ENCODE data around the gene MOB4.
"Not testable (repeated sequence)": the region's sequence is repeated elsewhere in the genome, so short reads cannot be mapped to it uniquely, and the experiment has no call there.

MOB4 gene

GRCh38 chr2:197515739-197516392 lies at the start of gene MOB4:
Gene MOB4, plus strand, starts transcription at chr2:197516066. Its CDS starts 21 bp downstream, at chr2:197516087.
- in situ Hi-C loops (cut with HindIII; ENCODE audit: low sequenced_read_pairs) = no loop called here

GRCh38 chr2:197472166-197472565 lies 43.7 kb upstream of the MOB4 start:
- in situ Hi-C loops (cut with HindIII; ENCODE audit: low sequenced_read_pairs) = no loop called here

GRCh38 chr2:197477797-197478196 lies 38.1 kb upstream of the MOB4 start:
- in situ Hi-C loops (cut with HindIII; ENCODE audit: low sequenced_read_pairs) = loop anchor here (5.0 kb wide), 1 partner anchor 70 kb away; no protein-coding TSS in a partner anchor

GRCh38 chr2:197480165-197481036 lies 35.5 kb upstream of the MOB4 start:
- in situ Hi-C loops (cut with HindIII; ENCODE audit: low sequenced_read_pairs) = no loop called here

- in situ Hi-C loops (cut with HindIII; ENCODE audit: low sequenced_read_pairs) = not testable (repeated sequence)
Observed at GRCh38 chr2:197484248-197484647, 31.6 kb upstream of the MOB4 start.

GRCh38 chr2:197486175-197486574 lies 29.7 kb upstream of the MOB4 start:
- in situ Hi-C loops (cut with HindIII; ENCODE audit: low sequenced_read_pairs) = no loop called here

- in situ Hi-C loops (cut with HindIII; ENCODE audit: low sequenced_read_pairs) = no loop called here
Observed at GRCh38 chr2:197487385-197487784, 28.5 kb upstream of the MOB4 start.

- in situ Hi-C loops (cut with HindIII; ENCODE audit: low sequenced_read_pairs) = no loop called here
Observed at GRCh38 chr2:197495433-197496134, 20.3 kb upstream of the MOB4 start.

DNA sequence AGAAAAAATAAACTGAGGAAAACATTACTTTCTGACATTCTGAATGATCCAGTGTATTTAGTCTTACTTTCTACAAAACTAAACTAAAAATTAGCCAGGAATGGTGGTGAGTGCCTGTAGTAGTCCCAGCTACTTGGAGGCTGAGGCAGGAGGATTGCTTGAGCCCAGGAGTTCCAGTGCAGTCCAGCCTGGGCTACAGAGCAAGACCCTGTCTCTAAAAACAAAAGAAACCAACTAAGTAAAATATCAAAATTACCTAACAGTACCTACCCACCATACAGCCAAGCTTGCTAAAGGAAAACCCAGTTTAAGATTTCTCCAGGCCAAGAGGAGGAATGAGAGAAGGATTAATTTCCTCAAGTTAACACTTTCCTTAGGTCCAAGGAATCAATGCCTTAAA lies 19.2 kb upstream of the MOB4 start:
- in situ Hi-C loops (cut with HindIII; ENCODE audit: low sequenced_read_pairs) = no loop called here

DNA sequence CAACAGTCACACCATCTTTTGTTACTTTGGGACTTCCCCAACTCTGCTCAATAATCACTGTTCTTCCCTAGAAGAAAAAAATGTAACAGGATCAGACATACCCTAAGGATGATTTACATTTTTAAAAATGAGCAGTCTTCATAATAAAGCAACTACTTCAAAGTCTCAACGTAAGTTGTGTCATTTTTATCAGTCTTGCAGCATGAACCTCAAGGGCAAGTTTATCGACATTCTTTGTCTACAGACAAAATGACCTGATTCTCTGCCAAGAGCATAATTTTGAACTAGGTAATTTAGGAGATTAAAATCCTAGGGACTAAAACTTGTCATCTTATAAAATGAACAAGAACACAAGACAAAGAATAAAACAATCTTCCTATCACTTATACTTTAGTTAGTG lies 18.5 kb upstream of the MOB4 start:
- in situ Hi-C loops (cut with HindIII; ENCODE audit: low sequenced_read_pairs) = no loop called here

GRCh38 chr2:197498235-197498936 lies 17.5 kb upstream of the MOB4 start:
- in situ Hi-C loops (cut with HindIII; ENCODE audit: low sequenced_read_pairs) = no loop called here

DNA sequence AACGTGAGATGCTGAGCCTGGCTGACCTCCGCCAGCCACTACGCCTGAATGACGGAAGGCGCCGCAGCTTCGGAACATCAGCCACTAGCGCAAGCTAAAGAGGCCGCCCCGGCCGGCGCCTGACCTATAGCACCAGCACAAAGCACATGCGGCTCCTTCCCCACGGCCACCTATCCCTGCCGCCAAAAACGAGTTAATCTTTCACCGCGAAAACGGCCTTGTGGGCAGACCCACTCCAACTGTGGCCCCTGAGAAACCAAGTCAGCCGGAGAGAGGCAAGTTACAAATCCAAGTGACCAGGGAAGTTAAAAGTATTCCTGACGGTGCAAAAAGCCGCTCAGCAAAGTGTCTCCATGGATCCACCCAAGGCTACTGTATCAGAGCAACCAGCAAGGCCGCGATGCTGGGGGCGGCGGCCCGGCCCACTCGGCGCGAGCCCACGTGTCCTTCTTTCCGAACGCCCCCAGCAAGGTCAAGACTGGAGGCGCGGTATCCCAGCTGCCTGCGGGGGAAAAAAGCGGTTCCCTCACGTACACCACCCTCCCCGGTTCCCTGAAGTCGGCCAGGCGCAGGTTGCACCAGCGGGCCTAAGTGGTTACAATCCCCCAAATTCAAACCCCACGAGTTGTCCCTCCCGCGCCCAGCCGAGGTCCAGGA lies 16.8 kb upstream of the MOB4 start:
- in situ Hi-C loops (cut with HindIII; ENCODE audit: low sequenced_read_pairs) = no loop called here

- in situ Hi-C loops (cut with HindIII; ENCODE audit: low sequenced_read_pairs) = no loop called here
Observed at GRCh38 chr2:197499594-197500502, 16.0 kb upstream of the MOB4 start, which contains the start of the genes HSPD1 and HSPE1. Gene HSPD1, minus strand, starts transcription at chr2:197499840. Its CDS starts 992 bp downstream, at chr2:197498848. Gene HSPE1, plus strand, starts transcription at chr2:197500379. Its CDS starts 58 bp downstream, at chr2:197500437.

DNA sequence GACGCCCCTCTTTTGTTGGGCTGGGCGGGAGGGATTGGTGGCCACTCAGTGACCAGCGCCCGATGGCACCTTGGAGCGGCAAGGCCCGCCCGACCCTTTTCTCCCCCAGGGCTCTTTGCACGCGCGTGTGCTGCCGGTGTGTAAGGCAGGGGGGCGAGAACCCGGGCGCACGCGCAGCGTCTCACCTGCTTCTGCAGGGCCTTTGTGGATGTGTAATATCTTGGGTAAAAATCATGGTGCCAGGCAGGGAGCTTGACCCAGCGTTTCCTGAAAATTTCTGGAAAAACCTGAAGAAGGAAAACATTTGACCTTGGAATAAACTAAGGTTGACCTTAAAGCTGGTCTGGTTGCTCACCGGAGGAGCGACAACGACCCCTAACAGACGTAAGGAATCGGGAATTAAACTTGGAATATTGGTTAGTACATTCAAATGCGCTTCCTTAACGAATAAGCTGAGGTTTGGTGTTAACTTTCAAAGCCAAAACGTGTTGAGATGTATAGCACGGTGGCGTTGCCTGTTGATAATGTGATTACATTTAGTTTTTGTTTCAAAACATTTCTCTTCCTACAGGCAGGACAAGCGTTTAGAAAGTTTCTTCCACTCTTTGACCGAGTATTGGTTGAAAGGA lies 15.2 kb upstream of the MOB4 start:
- in situ Hi-C loops (cut with HindIII; ENCODE audit: low sequenced_read_pairs) = no loop called here

DNA sequence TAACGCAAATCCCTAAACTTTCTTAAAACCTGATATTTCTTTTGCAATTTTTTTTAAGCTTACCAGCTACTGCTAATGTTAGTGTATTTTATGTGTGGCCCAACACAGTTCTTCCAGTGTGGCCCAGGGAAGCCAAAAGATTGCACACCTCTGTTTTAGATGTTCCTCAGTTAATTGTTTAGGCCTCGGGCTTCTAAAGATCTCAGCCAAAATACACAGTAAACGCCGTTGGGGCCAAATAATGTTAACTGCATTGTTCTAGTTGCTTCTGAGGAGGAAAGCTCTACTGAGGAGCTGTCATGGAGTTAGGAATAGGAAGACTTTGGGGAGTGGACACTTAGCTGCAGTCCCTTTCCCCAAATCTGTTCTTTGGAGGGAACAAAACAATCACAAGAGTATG lies 13.7 kb upstream of the MOB4 start:
- in situ Hi-C loops (cut with HindIII; ENCODE audit: low sequenced_read_pairs) = no loop called here

DNA sequence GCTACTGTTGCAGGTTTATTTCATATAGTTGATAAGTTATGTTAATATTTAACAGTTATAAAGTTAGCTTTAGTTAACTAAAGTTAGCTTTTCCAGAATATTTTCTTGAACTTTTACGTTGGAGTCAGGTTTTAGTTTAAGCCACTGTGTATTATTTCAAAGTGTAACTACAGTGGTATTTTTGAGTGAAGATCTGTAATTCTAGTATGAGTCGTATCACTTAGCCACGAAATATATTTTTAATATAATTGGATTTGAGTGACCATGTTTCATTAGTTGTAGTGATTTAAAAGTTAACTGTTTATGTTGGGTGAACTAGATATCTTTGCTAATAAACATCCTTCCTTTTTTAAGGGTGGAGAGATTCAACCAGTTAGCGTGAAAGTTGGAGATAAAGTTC lies 13.2 kb upstream of the MOB4 start:
- in situ Hi-C loops (cut with HindIII; ENCODE audit: low sequenced_read_pairs) = no loop called here

GRCh38 chr2:197504000-197504399 lies 11.9 kb upstream of the MOB4 start:
- in situ Hi-C loops (cut with HindIII; ENCODE audit: low sequenced_read_pairs) = no loop called here

DNA sequence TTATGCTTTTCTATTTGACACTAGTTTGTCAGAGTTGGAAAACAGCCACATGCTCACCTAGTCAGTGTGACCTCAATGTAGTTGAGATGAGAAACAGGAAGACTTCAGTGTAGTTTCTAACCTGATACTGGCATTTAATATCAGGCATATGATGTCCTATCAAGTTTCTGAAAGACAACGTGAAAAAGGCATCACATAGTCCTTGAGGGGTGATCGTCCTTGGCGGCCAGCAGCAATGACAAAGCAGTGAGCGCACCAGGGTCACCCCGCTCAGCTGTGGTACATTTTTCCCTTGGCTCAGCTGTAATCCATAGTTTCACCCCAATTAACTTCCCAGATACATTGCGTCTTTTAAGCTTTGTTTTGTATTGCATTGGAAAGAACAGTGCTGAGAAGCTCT lies 11.4 kb upstream of the MOB4 start:
- in situ Hi-C loops (cut with HindIII; ENCODE audit: low sequenced_read_pairs) = no loop called here

GRCh38 chr2:197506658-197507057 lies 9.2 kb upstream of the MOB4 start:
- in situ Hi-C loops (cut with HindIII; ENCODE audit: low sequenced_read_pairs) = no loop called here
